Activated CD8-positive, alpha-beta T cell treated with anti-CD3 and anti-CD28 coated beads, Interleukin-2, amount 10 ng/mL, durations not matched to agents 7 days and 5 days (primary cell): Measurements from ENCODE around the gene HOXC9. TPM values are rescaled to one million over a fixed set of nuclear protein-coding genes. Genes with fewer than 3 reads are reported as not detected.

Experiments
- ATAC-seq: fragments of 150-1000 bp; cut with Tn5 transposase; one replicate; pipeline ENCODE4 v1.10.0; 2021; ENCODE audit warnings: moderate library complexity
- CTCF ChIA-PET: fragments of 350-600 bp; sonication (Branson Sonifier 250); formaldehyde crosslinking; loops from one replicate; lab custom pipeline; 2021; ENCODE audit warnings: antibody characterized with exemption; lab: Charles Lee
- POLR2A ChIA-PET: fragments of 350-600 bp; sonication (Branson Sonifier 250); formaldehyde crosslinking; loops from one replicate; lab custom pipeline; 2021; ENCODE audit warnings: antibody characterized with exemption; lab: Charles Lee
- DNase-seq: peaks from one replicate; pipeline ENCODE4 v3.0.0-alpha.2; 2020
- H3K27ac Mint-ChIP-seq: one replicate; pipeline ENCODE4 v1.8.0; 2021; ENCODE audit warnings: mild to moderate bottlenecking, mixed read lengths
- H3K27me3 Mint-ChIP-seq: one replicate; pipeline ENCODE4 v1.8.0; 2021; ENCODE audit warnings: low read depth, mixed read lengths
- H3K36me3 Mint-ChIP-seq: one replicate; pipeline ENCODE4 v1.8.0; 2021; ENCODE audit warnings: low read depth, mixed read lengths
- H3K4me1 Mint-ChIP-seq: one replicate; pipeline ENCODE4 v1.8.0; 2021; ENCODE audit warnings: low read depth, mixed read lengths
- H3K4me3 Mint-ChIP-seq: one replicate; pipeline ENCODE4 v1.8.0; 2021; ENCODE audit warnings: mild to moderate bottlenecking, mixed read lengths
- H3K9me3 Mint-ChIP-seq: one replicate; pipeline ENCODE4 v1.8.0; 2022; ENCODE audit warnings: mixed read lengths; ENCODE audit not compliant: insufficient read depth
- total RNA-seq, 2 experiments: library from RNA; stranded (reverse); gene quantifications; one replicate each; pipeline ENCODE4 v1.2.3, GENCODE V29; 2021

HOXC9 gene
- total RNA-seq, 2 experiments from 2014 or later, result not detected

DNA sequence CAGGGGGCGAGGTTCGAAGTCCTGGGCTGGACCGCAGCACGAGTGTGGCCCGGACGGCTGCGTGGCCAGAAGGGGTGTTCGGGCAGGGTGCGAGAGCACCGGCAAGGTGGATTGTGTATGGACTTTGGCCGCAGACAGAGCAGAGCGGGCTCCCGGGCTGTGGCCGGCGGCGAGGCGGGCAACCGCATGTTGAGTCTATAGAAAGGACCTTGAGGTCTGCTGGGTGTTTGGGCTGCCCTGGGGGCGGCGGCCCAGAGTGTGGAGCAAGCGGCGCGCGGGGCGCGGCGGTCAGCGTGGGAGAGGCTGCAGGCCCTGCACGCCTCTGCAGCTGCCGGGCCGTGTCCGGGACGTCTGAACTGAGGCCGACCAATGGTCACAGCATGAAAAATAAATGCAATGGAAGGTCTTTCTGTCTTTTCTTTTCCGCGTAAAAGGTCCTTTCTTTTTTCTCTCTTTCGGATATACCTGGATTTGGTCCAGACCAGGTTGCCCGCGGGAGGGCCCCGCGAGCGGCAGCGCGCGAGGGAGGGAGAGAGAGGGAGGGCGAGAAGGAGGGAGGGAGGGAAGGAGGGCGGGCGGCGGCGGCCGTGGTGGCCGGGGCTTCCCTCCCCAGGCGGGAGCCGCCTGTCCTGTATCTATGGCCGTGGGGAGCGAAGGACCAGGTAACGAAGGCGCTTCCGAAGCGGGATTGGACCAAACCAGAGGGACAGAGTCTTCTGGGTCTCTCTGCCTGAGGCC, 5.5 kb upstream of the HOXC9 start:
- ATAC-seq (no peak), DNase-seq (no peak)
- Mint-ChIP-seq H3K36me3 (peaks cover 5% of the 10 kb centered on the region), H3K27me3 (peaks cover 94% of the 10 kb centered on the region), H3K27ac (no peak overlapping the region), H3K4me3 (peak overlapping the region; percentile 10), H3K4me1 (peaks cover 31% of the 10 kb centered on the region), H3K9me3 (no peaks in the 10 kb centered on the region)
- POLR2A ChIA-PET, result no interaction called here
- CTCF ChIA-PET, result interaction anchor here (2.0 kb wide), 1 partner anchor 9 kb away, joined by 12 read pairs; the partner anchor contains the start of gene HOXC10

- POLR2A ChIA-PET, result no interaction called here
- Mint-ChIP-seq H3K4me3 (peak overlapping the region; percentile 5), H3K9me3 (no peaks in the 10 kb centered on the region), H3K36me3 (peaks cover 5% of the 10 kb centered on the region), H3K27ac (no peak overlapping the region), H3K27me3 (peaks cover 94% of the 10 kb centered on the region), H3K4me1 (peaks cover 27% of the 10 kb centered on the region)
- ATAC-seq (no peak), DNase-seq (peak; percentile 41)
- CTCF ChIA-PET, result interaction anchor here (2.0 to 2.1 kb wide), 2 partner anchors 9 to 38 kb away, joined by 6 to 12 read pairs; partner anchors contain the start of genes HOXC10 and HOXC5
These were observed 5.0 kb upstream of the HOXC9 start for GRCh38 chr12:53995002-53995377.

DNA sequence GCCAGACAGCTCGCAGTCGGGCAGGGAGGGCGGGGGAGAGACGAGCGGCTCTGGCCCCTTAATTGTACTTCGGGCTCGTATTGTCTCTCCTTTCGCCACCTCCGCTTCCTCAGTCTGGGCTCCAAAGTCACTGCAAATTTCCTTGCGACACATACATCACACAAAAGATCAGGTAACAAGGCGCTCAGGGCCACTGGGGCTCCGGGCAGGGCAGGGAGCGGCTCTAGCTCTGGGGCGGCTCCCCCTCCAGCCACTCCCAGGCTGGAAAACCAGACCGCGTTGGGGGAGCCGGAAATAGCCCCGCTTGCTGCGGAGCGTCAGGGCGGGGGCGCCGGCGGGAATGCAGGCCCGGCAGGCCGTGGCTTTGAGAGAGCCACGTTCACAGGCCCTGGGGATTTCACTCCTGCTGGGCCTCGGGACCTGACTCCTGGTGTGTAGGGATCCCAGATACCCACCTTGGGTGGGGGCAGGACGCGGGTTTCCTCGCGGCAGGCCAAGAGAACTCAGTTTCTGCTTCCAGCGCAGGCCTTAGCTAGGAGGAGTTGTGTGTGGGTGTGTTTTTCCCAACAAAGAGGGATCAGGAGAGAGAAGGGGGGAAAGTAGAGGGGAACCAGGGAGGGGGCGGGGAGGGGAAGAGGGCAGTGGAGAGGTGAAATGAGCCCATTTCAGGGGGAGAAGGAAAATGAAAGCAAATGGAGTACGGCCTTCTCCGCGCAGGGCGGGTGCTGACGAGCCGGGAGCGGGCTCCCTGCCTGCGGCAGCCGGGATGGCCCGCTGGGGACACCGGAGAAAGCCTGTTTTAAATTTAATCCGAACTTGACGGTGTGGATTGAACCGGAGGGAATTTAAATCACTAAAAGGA, 4.4 kb upstream of the HOXC9 start:
- ChIA-PET POLR2A (no interaction called here), CTCF (interaction anchor here (0.8 to 2.1 kb wide), 5 partner anchors 10 to 213 kb away, joined by 3 to 12 read pairs (median 5); partner anchors contain the start of genes HOXC10 and HOXC5)
- H3K4me1 Mint-ChIP-seq, result peaks cover 27% of the 10 kb centered on the region
- H3K36me3 Mint-ChIP-seq, result peaks cover 5% of the 10 kb centered on the region
- H3K27me3 Mint-ChIP-seq, result peaks cover 93% of the 10 kb centered on the region
- ATAC-seq (peak; percentile 28), DNase-seq (no peak)
- peak overlapping the region; percentile 72 for H3K4me3 Mint-ChIP-seq
- H3K27ac Mint-ChIP-seq, result no peak overlapping the region
- H3K9me3 Mint-ChIP-seq, result no peaks in the 10 kb centered on the region

GRCh38 chr12:53996240-53997203, 3.4 kb upstream of the HOXC9 start:
- peaks cover 94% of the 10 kb centered on the region for H3K27me3 Mint-ChIP-seq
- no peak for DNase-seq
- no peaks in the 10 kb centered on the region for H3K9me3 Mint-ChIP-seq
- H3K4me1 Mint-ChIP-seq, result peaks cover 27% of the 10 kb centered on the region
- H3K4me3 Mint-ChIP-seq, result peak overlapping the region; percentile 72
- ChIA-PET POLR2A (no interaction called here), CTCF (interaction anchor here (0.8 to 2.1 kb wide), 6 partner anchors 10 to 212 kb away, joined by 3 to 12 read pairs (median 4); partner anchors contain the start of genes HOXC10 and HOXC5)
- ATAC-seq, result no peak
- no peak overlapping the region for H3K27ac Mint-ChIP-seq
- H3K36me3 Mint-ChIP-seq, result peaks cover 5% of the 10 kb centered on the region

- Mint-ChIP-seq H3K27ac (no peak overlapping the region), H3K4me1 (peaks cover 27% of the 10 kb centered on the region), H3K9me3 (no peaks in the 10 kb centered on the region), H3K4me3 (no peak overlapping the region), H3K36me3 (peaks cover 5% of the 10 kb centered on the region), H3K27me3 (peaks cover 94% of the 10 kb centered on the region)
- ATAC-seq (no peak), DNase-seq (no peak)
- ChIA-PET POLR2A (interaction anchor here (1.2 kb wide), 1 partner anchor 19 kb away, joined by 6 read pairs; no protein-coding TSS in a partner anchor), CTCF (interaction anchor here (0.8 to 3.6 kb wide), 6 partner anchors 8 to 195 kb away, joined by 3 to 16 read pairs (median 4); partner anchors contain the start of gene HOXC5)
These were observed 2.5 kb upstream of the HOXC9 start for GRCh38 chr12:53997204-53998109.

GRCh38 chr12:53998110-53998899, 1.7 kb upstream of the HOXC9 start:
- POLR2A ChIA-PET, result interaction anchor here (1.1 to 1.2 kb wide), 2 partner anchors 10 to 18 kb away, joined by 3 to 6 read pairs; no protein-coding TSS in a partner anchor
- Mint-ChIP-seq H3K36me3 (peaks cover 5% of the 10 kb centered on the region), H3K9me3 (no peaks in the 10 kb centered on the region), H3K27me3 (peaks cover 96% of the 10 kb centered on the region), H3K27ac (no peak overlapping the region), H3K4me1 (peaks cover 27% of the 10 kb centered on the region), H3K4me3 (no peak overlapping the region)
- CTCF ChIA-PET, result interaction anchor here (0.8 to 4.5 kb wide), 5 partner anchors 8 to 194 kb away, joined by 3 to 19 read pairs (median 3); partner anchors contain the start of genes HOXC10 and HOXC5
- ATAC-seq, result no peak
- no peak for DNase-seq

DNA sequence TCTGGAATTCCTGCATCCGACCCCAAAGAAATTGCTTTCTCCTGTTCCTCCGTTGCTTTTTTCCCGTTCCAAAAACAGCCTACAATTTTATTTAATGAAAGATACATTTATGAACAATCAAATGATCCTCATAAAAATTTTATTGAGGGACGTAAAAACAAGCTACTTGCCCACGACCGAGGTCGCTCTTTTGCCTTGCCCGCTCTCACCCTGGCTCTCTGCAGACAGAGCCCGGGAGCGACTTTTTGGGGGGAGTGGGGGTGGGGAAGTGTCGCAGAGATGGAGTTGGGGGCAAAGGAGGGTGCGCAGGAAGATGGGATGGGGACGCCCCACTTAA, 1.1 kb upstream of the HOXC9 start:
- Mint-ChIP-seq H3K9me3 (no peaks in the 10 kb centered on the region), H3K27me3 (peaks cover 95% of the 10 kb centered on the region), H3K27ac (no peak overlapping the region), H3K4me1 (peaks cover 26% of the 10 kb centered on the region), H3K4me3 (no peak overlapping the region), H3K36me3 (peaks cover 3% of the 10 kb centered on the region)
- POLR2A ChIA-PET, result interaction anchor here (1.1 to 1.2 kb wide), 2 partner anchors 9 to 18 kb away, joined by 3 to 6 read pairs; no protein-coding TSS in a partner anchor
- CTCF ChIA-PET, result interaction anchor here (1.3 to 4.5 kb wide), 5 partner anchors 11 to 193 kb away, joined by 3 to 19 read pairs (median 5); partner anchors contain the start of genes HOXC10 and HOXC5
- DNase-seq, result no peak
- ATAC-seq, result no peak

- CTCF ChIA-PET, result interaction anchor here (0.9 to 4.5 kb wide), 7 partner anchors 11 to 208 kb away, joined by 3 to 19 read pairs (median 5); partner anchors contain the start of genes HOXC10 and HOXC5
- peaks cover 94% of the 10 kb centered on the region for H3K27me3 Mint-ChIP-seq
- no peak for ATAC-seq
- peaks cover 22% of the 10 kb centered on the region for H3K4me1 Mint-ChIP-seq
- no peaks in the 10 kb centered on the region for H3K36me3 Mint-ChIP-seq
- POLR2A ChIA-PET, result interaction anchor here (0.7 to 1.1 kb wide), 2 partner anchors 8 to 193 kb away, joined by 3 read pairs; no protein-coding TSS in a partner anchor
- no peak overlapping the region for H3K27ac Mint-ChIP-seq
- DNase-seq, result no peak
- no peaks in the 10 kb centered on the region for H3K9me3 Mint-ChIP-seq
- H3K4me3 Mint-ChIP-seq, result no peak overlapping the region
These were observed 324 bp upstream of the HOXC9 start for GRCh38 chr12:53999559-54000115.
